Ovary (tissue), 9 donors: ENCODE data around the gene UFD1. TPM values are rescaled to one million over a fixed set of nuclear protein-coding genes. Genes with fewer than 3 reads are reported as not detected.

Experiments
- DNase-seq, 5 donors: peaks; one replicate each; pipeline ENCODE4 v3.0.0-alpha.2; 2019 to 2020
- H3K27ac ChIP-seq, 2 donors: fragments of 200-600 bp; one replicate each; pipeline versions ENCODE4 v1.5.1 to v1.8.0; 2019 to 2022
- H3K27me3 ChIP-seq: fragments of 200-600 bp; one replicate; pipeline ENCODE4 v1.8.0; 2022
- H3K36me3 ChIP-seq: fragments of 200-600 bp; sonication (generic); one replicate; pipeline ENCODE4 v1.5.1; 2019
- H3K4me1 ChIP-seq: one replicate; pipeline ENCODE4 v1.8.1; 2013; ENCODE audit warnings: mild to moderate bottlenecking, moderate library complexity; ENCODE audit not compliant: insufficient read depth
- H3K4me3 ChIP-seq: fragments of 200-600 bp; sonication (generic); one replicate; pipeline ENCODE4 v1.5.1; 2017
- H3K9me3 ChIP-seq, 2 donors: fragments of 200-600 bp in 1 of 2; sonication (generic) in 1 of 2; one replicate each; pipeline versions ENCODE4 v1.5.1 to v1.8.1; 2013 to 2019; ENCODE audit warnings: mild to moderate bottlenecking in 1 of 2, moderate library complexity in 1 of 2
- CTCF ChIP-seq, 3 donors: fragments of 450-650 bp in 2 of 3; fragments of 200-600 bp in 1 of 3; IDR thresholded peaks; one replicate each; pipeline versions ENCODE4 v1.5.1 to v1.8.0; 2016 to 2022; ENCODE audit warnings: antibody characterized with exemption in 3 of 3, mild to moderate bottlenecking in 1 of 3
- EP300 ChIP-seq: sonication (generic); formaldehyde crosslinking; IDR thresholded peaks from one replicate; pipeline ENCODE4 v1.6.1; 2017; ENCODE audit warnings: antibody characterized with exemption
- POLR2A ChIP-seq: fragments of 450-650 bp; IDR thresholded peaks from one replicate; pipeline ENCODE4 v1.6.1; 2017; ENCODE audit warnings: antibody characterized with exemption, mild to moderate bottlenecking, moderate library complexity
- WGBS, 3 donors: extraction: QIAGEN DNeasy Blood & Tissue Kit in 1 of 3; methylation state at CpG; one replicate each; pipeline versions ENCODE4 v1.1.5 to v1.1.7; 2013 to 2017; 5-methylcytosine and 5-hydroxymethylcytosine counted together
- intact Hi-C, 4 donors: fragments of 100-400 bp; cut with DNase I; formaldehyde crosslinking; loops; one replicate each; pipeline versions ENCODE4 v1.11.0 to v1.15.1; 2022 to 2023
- polyA plus RNA-seq, 2 donors: library from polyadenylated mRNA; stranded (reverse); fragments of 200-250 nt in 1 of 2; fragments of 350-450 nt in 1 of 2; fragmentation: Illumina TruSeq in 1 of 2; extraction: RNeasy Lipid Tissue Mini Kit (QIAGEN cat#74804) in 1 of 2; gene quantifications; one replicate each; pipeline ENCODE4 v1.2.3, GENCODE V29; 2013 to 2014
- total RNA-seq, 7 donors: library from RNA; depleted of rRNA in 2 of 7; stranded (reverse); fragments of >200 nt in 2 of 7; fragmentation: NEBNext Ultra II Directional in 3 of 7; extraction: Animal tissue kit (Norgen Biotek cat#: 25700) in 3 of 7; gene quantifications; one replicate each; pipeline versions ENCODE4 v1.1.0 to v1.2.4, GENCODE V29; 2016 to 2023
- donor health status: DM: no; HTN: no; CAD: no; lungs with moderate emphysema.
- donor health status: DM: no; HTN: no; CAD: no.
- donor health status: Bipolar disorder and iron deficiency.
- donor health status: DM: yes; HTN: yes; CAD: no.
- donor health status: DM: no; HTN: no; CAD: no.
- donor health status: DM: yes; HTN: yes; CAD: no.

UFD1 gene
- total and polyA plus RNA-seq, 9 donors = 19.9 to 84.5 (median 34.1) TPM

- H3K9me3 ChIP-seq = no peaks in the 10 kb centered on the region
- H3K4me3 ChIP-seq = no peak overlapping the region
- no peaks in the 10 kb centered on the region for H3K27me3 ChIP-seq
- no peak overlapping the region for H3K27ac ChIP-seq
- intact Hi-C loops = no loop called here
- 81 to 95% (median 93%) methylated on average over 2 of the region's 2 CpGs for WGBS, 3 donors
- DNase-seq = no peak
- no peaks in the 10 kb centered on the region for H3K36me3 ChIP-seq
- no peak for TF ChIP-seq POLR2A
- no peak for TF ChIP-seq EP300
- TF ChIP-seq CTCF (IDR thresholded peaks at IDR 0.05) = no peak
- H3K4me1 ChIP-seq = no peaks in the 10 kb centered on the region
These were observed 9.3 kb upstream of the UFD1 start for GRCh38 chr22:19488285-19488684.

- Histone ChIP-seq H3K27me3 (no peaks in the 10 kb centered on the region), H3K36me3 (no peaks in the 10 kb centered on the region), H3K27ac (no peak overlapping the region), H3K4me1 (peaks cover 4% of the 10 kb centered on the region), H3K4me3 (no peak overlapping the region), H3K9me3 (no peaks in the 10 kb centered on the region)
- DNase-seq = no peak
- intact Hi-C loops = no loop called here
- TF ChIP-seq EP300 = no peak
- no peak for TF ChIP-seq CTCF (IDR thresholded peaks at IDR 0.05)
- 71 to 82% (median 75%) methylated on average over 8 of the region's 8 CpGs for WGBS, 3 donors
These were observed 4.7 kb upstream of the UFD1 start for GRCh38 chr22:19483481-19484244.

GRCh38 chr22:19482297-19482696 lies 3.3 kb upstream of the UFD1 start:
- Histone ChIP-seq H3K9me3 (no peaks in the 10 kb centered on the region), H3K4me1 (peaks cover 7% of the 10 kb centered on the region), H3K27ac (no peak overlapping the region), H3K4me3 (no peak overlapping the region), H3K27me3 (no peaks in the 10 kb centered on the region), H3K36me3 (no peaks in the 10 kb centered on the region)
- intact Hi-C loops = no loop called here
- no peak for TF ChIP-seq POLR2A
- no peak for TF ChIP-seq CTCF (IDR thresholded peaks at IDR 0.05)
- TF ChIP-seq EP300 = no peak
- WGBS, 3 donors = 89 to 93% (median 91%) methylated on average over 9 of the region's 9 CpGs
- no peak for DNase-seq

GRCh38 chr22:19480789-19481188 lies 1.8 kb upstream of the UFD1 start:
- H3K27me3 ChIP-seq = no peaks in the 10 kb centered on the region
- TF ChIP-seq EP300 (no peak), POLR2A (no peak), CTCF (IDR thresholded peaks at IDR 0.05) (no peak)
- H3K4me1 ChIP-seq = peaks cover 7% of the 10 kb centered on the region
- WGBS, 3 donors = 53 to 63% (median 53%) methylated on average over 10 of the region's 10 CpGs
- no peak overlapping the region for H3K4me3 ChIP-seq
- intact Hi-C loops = no loop called here
- DNase-seq = no peak
- H3K36me3 ChIP-seq = no peaks in the 10 kb centered on the region
- no peak overlapping the region for H3K27ac ChIP-seq
- H3K9me3 ChIP-seq = no peaks in the 10 kb centered on the region
